Fibroblast of the aortic adventitia (primary cell): ENCODE results near the gene GNAT3. TPM values are rescaled to one million over a fixed set of nuclear protein-coding genes. Genes with fewer than 3 reads are reported as not detected.

Source experiments
- total RNA-seq: library from RNA; depleted of rRNA; stranded (reverse); fragments of >200 nt; gene quantifications from 2 replicates; pipeline ENCODE4 v1.2.3, GENCODE V29; 2012; ENCODE audit warnings: low replicate concordance

GNAT3 gene
- total RNA-seq, 1 donor = not detected

Other genes starting within 250 kb of the GNAT3 start
- gene CD36, start 126.6 kb upstream of the GNAT3 start, total RNA-seq = 1.7 and 561 TPM in 2 replicates